ENCODE results near the gene LIPC.

GRCh38 chr15:58486062-58486461, 54.3 kb downstream of the LIPC start:
- TF ChIP-seq CTCF (IDR thresholded peaks at IDR 0.05), result no peak
- no peak for TF ChIP-seq POLR2A (IDR thresholded peaks at IDR 0.05)
